Trophoblast cell (in vitro differentiated cells and primary cell): ENCODE results near the gene ADORA1.

Experiments
- DNase-seq, 2 donors: peaks; one replicate each; pipeline ENCODE4 v3.0.0-alpha.2; 2016
- H2AFZ ChIP-seq: 2 replicates; pipeline ENCODE4 v1.6.1; 2013; ENCODE audit warnings: low read length, moderate library complexity, mild to moderate bottlenecking; ENCODE audit not compliant: insufficient read depth, poor library complexity
- H2AK5ac ChIP-seq: 2 replicates; pipeline ENCODE4 v1.6.1; 2013; ENCODE audit warnings: mild to moderate bottlenecking, low read length
- H2BK120ac ChIP-seq: 2 replicates; pipeline ENCODE4 v1.6.1; 2013; ENCODE audit warnings: low read length, mild to moderate bottlenecking, moderate library complexity; ENCODE audit not compliant: insufficient read depth, poor library complexity
- H2BK12ac ChIP-seq: 2 replicates; pipeline ENCODE4 v1.6.1; 2013; ENCODE audit warnings: mild to moderate bottlenecking, low read length, moderate library complexity
- H2BK5ac ChIP-seq: 2 replicates; pipeline ENCODE4 v1.6.1; 2013; ENCODE audit warnings: low read length, low read depth, moderate library complexity, mild to moderate bottlenecking; ENCODE audit not compliant: poor library complexity
- H3K14ac ChIP-seq: 2 replicates; pipeline ENCODE4 v1.6.1; 2013; ENCODE audit warnings: mild to moderate bottlenecking, low read length
- H3K18ac ChIP-seq: 2 replicates; pipeline ENCODE4 v1.6.1; 2013; ENCODE audit warnings: mild to moderate bottlenecking, low read length
- H3K23ac ChIP-seq: 2 replicates; pipeline ENCODE4 v1.6.1; 2013; ENCODE audit warnings: low read length
- H3K27ac ChIP-seq: 2 replicates; pipeline ENCODE4 v1.5.1; 2013; ENCODE audit warnings: low read depth, mild to moderate bottlenecking, inconsistent platforms, low read length, moderate library complexity
- H3K27me3 ChIP-seq: 2 replicates; pipeline ENCODE4 v1.6.1; 2013; ENCODE audit warnings: inconsistent platforms, mild to moderate bottlenecking, low read length, moderate library complexity; ENCODE audit not compliant: insufficient read depth
- H3K36me3 ChIP-seq, 2 experiments: 1 replicate in 1 of 2; 2 replicates in 1 of 2; pipeline ENCODE4 v1.6.1; 2013; ENCODE audit warnings: low read length in 2 of 2, mild to moderate bottlenecking in 2 of 2, moderate library complexity in 1 of 2; ENCODE audit not compliant: insufficient read depth in 2 of 2, control insufficient read depth in 1 of 2
- H3K4ac ChIP-seq: 2 replicates; pipeline ENCODE4 v1.6.1; 2013; ENCODE audit warnings: low read depth, mild to moderate bottlenecking, low read length, moderate library complexity
- H3K4me1 ChIP-seq, 2 experiments: 1 replicate in 1 of 2; 2 replicates in 1 of 2; pipeline ENCODE4 v1.6.1; 2013; ENCODE audit warnings: low read length in 2 of 2, mild to moderate bottlenecking in 2 of 2, moderate library complexity in 1 of 2; ENCODE audit not compliant: insufficient read depth in 2 of 2, control insufficient read depth in 1 of 2
- H3K4me2 ChIP-seq: 2 replicates; pipeline ENCODE4 v1.6.1; 2013; ENCODE audit warnings: inconsistent platforms, mild to moderate bottlenecking, low read length, moderate library complexity
- H3K4me3 ChIP-seq: 2 replicates; pipeline ENCODE4 v1.5.1; 2013; ENCODE audit warnings: mild to moderate bottlenecking, low read depth, low read length, inconsistent platforms
- H3K79me1 ChIP-seq: one replicate; pipeline ENCODE4 v1.6.1; 2013; ENCODE audit warnings: low read length
- H3K79me2 ChIP-seq: 2 replicates; pipeline ENCODE4 v1.6.1; 2013; ENCODE audit warnings: low read length, mild to moderate bottlenecking; ENCODE audit not compliant: control insufficient read depth, insufficient read depth, poor library complexity
- H3K9ac ChIP-seq: 2 replicates; pipeline ENCODE4 v1.6.1; 2013; ENCODE audit warnings: mild to moderate bottlenecking, low read length
- H3K9me3 ChIP-seq: 2 replicates; pipeline ENCODE4 v1.6.1; 2013; ENCODE audit warnings: low read depth, mild to moderate bottlenecking, control low read depth, inconsistent platforms, low read length; ENCODE audit not compliant: insufficient read depth
- H4K12ac ChIP-seq: 2 replicates; pipeline ENCODE4 v1.6.1; 2013; ENCODE audit warnings: low read depth, mild to moderate bottlenecking, low read length, moderate library complexity
- H4K8ac ChIP-seq: 2 replicates; pipeline ENCODE4 v1.6.1; 2013; ENCODE audit warnings: low read depth, mild to moderate bottlenecking, low read length, moderate library complexity
- H4K91ac ChIP-seq: one replicate; pipeline ENCODE4 v1.6.1; 2013; ENCODE audit warnings: low read depth, mild to moderate bottlenecking, low read length, moderate library complexity
- WGBS: extraction: QIAGEN DNeasy Blood & Tissue Kit; methylation state at CpG from one replicate; pipeline ENCODE4 v1.1.7; 2013; ENCODE audit warnings: missing lambda C conversion rate; ENCODE audit not compliant: insufficient read length, insufficient coverage; ENCODE audit errors: extremely low coverage; 5-methylcytosine and 5-hydroxymethylcytosine counted together

Gene ADORA1

GRCh38 chr1:203135636-203136305 is 8.2 kb downstream of the ADORA1 start:
- H3K14ac ChIP-seq = no peak overlapping the region
- H4K91ac ChIP-seq = no peak overlapping the region
- H3K4me1 ChIP-seq = peaks cover 0 to 6% of the 10 kb centered on the region in 2 experiments
- no peaks in the 10 kb centered on the region for H3K79me2 ChIP-seq
- no peak overlapping the region for H4K8ac ChIP-seq
- no peak overlapping the region for H2AK5ac ChIP-seq
- no peak overlapping the region for H3K4me3 ChIP-seq
- H2BK12ac ChIP-seq = no peak overlapping the region
- H3K27me3 ChIP-seq = no peaks in the 10 kb centered on the region
- H3K9me3 ChIP-seq = peaks cover 3% of the 10 kb centered on the region
- H2BK5ac ChIP-seq = no peak overlapping the region
- H3K36me3 ChIP-seq = no peaks in the 10 kb centered on the region
- no peak overlapping the region for H2AFZ ChIP-seq
- H3K18ac ChIP-seq = no peak overlapping the region
- no peaks in the 10 kb centered on the region for H3K79me1 ChIP-seq
- H3K9ac ChIP-seq = no peak overlapping the region
- H4K12ac ChIP-seq = no peak overlapping the region
- no peak overlapping the region for H3K4ac ChIP-seq
- H3K27ac ChIP-seq = no peak overlapping the region
- H3K23ac ChIP-seq = no peak overlapping the region
- no CpG with 5 or more reads among the region's 8 CpGs for WGBS
- no peak for DNase-seq
- no peak overlapping the region for H3K4me2 ChIP-seq
- no peak overlapping the region for H2BK120ac ChIP-seq

- Histone ChIP-seq H3K4ac (no peak overlapping the region), H3K4me2 (no peak overlapping the region), H3K27ac (no peak overlapping the region), H2BK5ac (no peak overlapping the region), H3K79me1 (no peaks in the 10 kb centered on the region), H2BK120ac (no peak overlapping the region), H2BK12ac (no peak overlapping the region), H3K79me2 (no peaks in the 10 kb centered on the region), H3K9ac (no peak overlapping the region), H3K9me3 (peaks cover 3% of the 10 kb centered on the region), H4K12ac (no peak overlapping the region), H3K27me3 (no peaks in the 10 kb centered on the region), H3K23ac (no peak overlapping the region), H4K8ac (no peak overlapping the region), H3K4me3 (no peak overlapping the region), H3K18ac (no peak overlapping the region), H2AFZ (no peak overlapping the region), H4K91ac (no peak overlapping the region), H3K14ac (no peak overlapping the region), H3K4me1 (peaks cover 0 to 10% of the 10 kb centered on the region in 2 experiments), H2AK5ac (no peak overlapping the region), H3K36me3 (no peaks in the 10 kb centered on the region)
- WGBS = no CpG with 5 or more reads among the region's 1 CpG
- DNase-seq = no peak
Observed at GRCh38 chr1:203136409-203137042, 9.0 kb downstream of the ADORA1 start.

- peaks cover 0 to 10% of the 10 kb centered on the region in 2 experiments for H3K4me1 ChIP-seq
- H3K14ac ChIP-seq = no peak overlapping the region
- no peak overlapping the region for H4K12ac ChIP-seq
- no peaks in the 10 kb centered on the region for H3K79me1 ChIP-seq
- no peak overlapping the region for H3K4me2 ChIP-seq
- H2AK5ac ChIP-seq = no peak overlapping the region
- H3K4me3 ChIP-seq = no peak overlapping the region
- H3K27me3 ChIP-seq = no peaks in the 10 kb centered on the region
- no peak overlapping the region for H4K91ac ChIP-seq
- no peak overlapping the region for H3K23ac ChIP-seq
- no peaks in the 10 kb centered on the region for H3K36me3 ChIP-seq
- DNase-seq = no peak
- no peak overlapping the region for H3K4ac ChIP-seq
- no peak overlapping the region for H2AFZ ChIP-seq
- H4K8ac ChIP-seq = no peak overlapping the region
- H3K79me2 ChIP-seq = no peaks in the 10 kb centered on the region
- H3K18ac ChIP-seq = no peak overlapping the region
- H2BK120ac ChIP-seq = no peak overlapping the region
- H2BK5ac ChIP-seq = no peak overlapping the region
- no peak overlapping the region for H3K9ac ChIP-seq
- H2BK12ac ChIP-seq = no peak overlapping the region
- H3K9me3 ChIP-seq = peaks cover 3% of the 10 kb centered on the region
- no peak overlapping the region for H3K27ac ChIP-seq
- no CpG with 5 or more reads among the region's 4 CpGs for WGBS
Observed at GRCh38 chr1:203137324-203137723, 9.8 kb downstream of the ADORA1 start.

- Histone ChIP-seq H3K79me2 (no peaks in the 10 kb centered on the region), H2AK5ac (no peak overlapping the region)
Observed at GRCh38 chr1:203138066-203138465, 10.5 kb downstream of the ADORA1 start.

More at GRCh38 chr1:203138066-203138465, 10.5 kb downstream of the ADORA1 start:
- Histone ChIP-seq H3K27me3 (no peaks in the 10 kb centered on the region), H3K18ac (no peak overlapping the region), H3K79me1 (no peaks in the 10 kb centered on the region), H3K9me3 (peaks cover 5% of the 10 kb centered on the region), H2BK12ac (no peak overlapping the region), H4K12ac (no peak overlapping the region), H3K4me2 (no peak overlapping the region), H4K8ac (no peak overlapping the region), H3K4me1 (peaks cover 0 to 10% of the 10 kb centered on the region in 2 experiments), H3K14ac (no peak overlapping the region), H3K36me3 (no peaks in the 10 kb centered on the region), H2AFZ (no peak overlapping the region), H3K4me3 (no peak overlapping the region), H4K91ac (no peak overlapping the region), H3K23ac (no peak overlapping the region), H3K27ac (no peak overlapping the region), H2BK120ac (no peak overlapping the region), H2BK5ac (no peak overlapping the region), H3K4ac (no peak overlapping the region), H3K9ac (no peak overlapping the region)
- DNase-seq = no peak
- WGBS = no CpG with 5 or more reads among the region's 3 CpGs
